Right lobe of liver (tissue), 4 donors: ENCODE data around the gene SEMA4D.

Experiments used
- POLR2A ChIP-seq: fragments of 450-650 bp; IDR thresholded peaks from one replicate; pipeline ENCODE4 v1.6.1; 2017; ENCODE audit warnings: antibody characterized with exemption, mild to moderate bottlenecking
- TF ChIP-seq, protein P1 (sequence below), 4 donors: fragments of 200-600 bp in 3 of 4; fragments of 450-650 bp in 1 of 4; IDR thresholded peaks; one replicate each; pipeline versions ENCODE4 v1.5.1 to v1.8.0; 2016 to 2022; ENCODE audit warnings: antibody characterized with exemption in 4 of 4, mild to moderate bottlenecking in 2 of 4
- donor health status: DM: no; HTN: no; CAD: no.
- donor health status: DM: no; HTN: no; CAD: no.
- donor health status: DM: no; HTN: yes; CAD: no.

DNA sequence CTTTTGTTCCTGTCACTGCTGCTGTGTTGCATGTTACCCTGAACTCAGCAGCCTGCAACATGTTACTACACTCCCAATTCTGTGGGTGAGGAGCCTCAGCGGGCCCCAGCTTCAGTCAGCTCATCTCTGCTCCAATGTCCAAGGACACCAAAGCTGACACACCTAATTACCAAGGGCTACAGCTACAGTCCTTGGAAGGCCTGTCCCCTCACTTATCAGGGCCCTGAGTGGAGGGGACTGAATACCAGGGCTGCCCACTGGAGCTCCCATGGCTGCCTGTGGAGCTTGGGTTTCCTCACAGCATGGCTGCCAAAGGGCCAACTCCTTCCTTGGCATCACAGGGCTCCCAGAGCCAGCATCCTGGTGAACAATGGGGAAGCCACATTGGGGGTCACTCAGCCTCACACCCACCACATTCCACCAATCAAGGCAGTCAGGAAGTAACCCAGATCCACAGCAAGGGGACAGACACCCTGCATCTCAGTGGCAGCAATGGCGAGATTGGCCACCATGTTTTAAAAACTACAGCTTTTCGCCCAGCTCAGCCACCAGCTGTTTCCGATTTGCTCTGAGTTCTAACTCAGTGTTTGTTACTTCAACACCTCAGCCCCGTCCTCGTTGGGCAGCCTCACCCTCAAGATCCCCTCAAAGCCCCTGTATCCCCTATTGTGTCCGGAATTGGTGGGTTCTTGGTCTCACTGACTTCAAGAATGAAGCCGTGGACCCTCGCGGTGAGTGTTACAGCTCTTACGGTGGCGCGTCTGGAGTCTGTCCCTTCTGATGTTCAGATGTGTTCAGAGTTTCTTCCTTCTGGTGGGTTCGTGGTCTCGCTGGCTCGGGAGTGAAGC is 18.9 kb downstream of the SEMA4D start:
- TF ChIP-seq, protein P1, sequence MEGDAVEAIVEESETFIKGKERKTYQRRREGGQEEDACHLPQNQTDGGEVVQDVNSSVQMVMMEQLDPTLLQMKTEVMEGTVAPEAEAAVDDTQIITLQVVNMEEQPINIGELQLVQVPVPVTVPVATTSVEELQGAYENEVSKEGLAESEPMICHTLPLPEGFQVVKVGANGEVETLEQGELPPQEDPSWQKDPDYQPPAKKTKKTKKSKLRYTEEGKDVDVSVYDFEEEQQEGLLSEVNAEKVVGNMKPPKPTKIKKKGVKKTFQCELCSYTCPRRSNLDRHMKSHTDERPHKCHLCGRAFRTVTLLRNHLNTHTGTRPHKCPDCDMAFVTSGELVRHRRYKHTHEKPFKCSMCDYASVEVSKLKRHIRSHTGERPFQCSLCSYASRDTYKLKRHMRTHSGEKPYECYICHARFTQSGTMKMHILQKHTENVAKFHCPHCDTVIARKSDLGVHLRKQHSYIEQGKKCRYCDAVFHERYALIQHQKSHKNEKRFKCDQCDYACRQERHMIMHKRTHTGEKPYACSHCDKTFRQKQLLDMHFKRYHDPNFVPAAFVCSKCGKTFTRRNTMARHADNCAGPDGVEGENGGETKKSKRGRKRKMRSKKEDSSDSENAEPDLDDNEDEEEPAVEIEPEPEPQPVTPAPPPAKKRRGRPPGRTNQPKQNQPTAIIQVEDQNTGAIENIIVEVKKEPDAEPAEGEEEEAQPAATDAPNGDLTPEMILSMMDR (IDR thresholded peaks at IDR 0.05), result no peak
- TF ChIP-seq POLR2A, result no peak
